ENCODE measurements around the gene RACGAP1.

The RACGAP1 gene

DNA sequence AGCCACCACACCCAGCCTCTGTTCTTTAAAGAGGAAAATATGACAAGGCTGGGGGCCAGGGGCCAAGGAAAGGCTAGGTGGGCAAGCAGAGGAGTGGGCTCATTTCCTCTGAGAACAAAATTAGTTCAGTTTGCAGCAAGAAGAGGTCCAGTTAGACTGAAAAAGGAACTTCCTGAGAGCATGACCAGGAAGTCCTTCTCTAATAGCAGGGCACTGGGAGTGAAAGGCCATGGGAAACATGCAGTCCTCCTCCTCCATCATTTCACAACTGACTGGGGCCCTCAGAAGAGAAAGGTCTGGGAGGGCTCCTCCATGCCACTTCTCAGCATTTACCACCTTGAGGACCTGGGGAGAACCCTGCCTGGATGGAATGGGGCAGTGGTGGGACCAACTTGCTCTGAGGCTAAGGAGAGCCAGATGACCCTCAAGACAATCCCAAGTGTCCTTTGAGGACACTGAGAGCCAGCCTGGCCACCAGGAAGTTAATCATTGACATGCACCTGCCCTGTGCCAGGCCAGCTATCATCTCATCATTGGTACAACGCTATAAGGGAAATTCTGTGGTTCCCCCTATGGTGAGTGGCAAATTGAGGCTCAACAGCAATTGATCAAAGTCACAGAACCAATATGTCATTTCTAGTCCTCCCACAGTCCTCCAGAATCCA lies 72.8 kb downstream of the RACGAP1 start:
- Mint-ChIP-seq H3K27me3 (peaks cover 90% of the 10 kb centered on the region), H3K9me3 (no peaks in the 10 kb centered on the region), H3K4me1 (ENCODE audit: low read depth) (peaks cover 46% of the 10 kb centered on the region), H3K36me3 (ENCODE audit: low read depth) (no peaks in the 10 kb centered on the region), H3K4me3 (no peak overlapping the region), H3K27ac (no peak overlapping the region)
- intact Hi-C loops (cut with micrococcal nuclease), result no loop called here

DNA sequence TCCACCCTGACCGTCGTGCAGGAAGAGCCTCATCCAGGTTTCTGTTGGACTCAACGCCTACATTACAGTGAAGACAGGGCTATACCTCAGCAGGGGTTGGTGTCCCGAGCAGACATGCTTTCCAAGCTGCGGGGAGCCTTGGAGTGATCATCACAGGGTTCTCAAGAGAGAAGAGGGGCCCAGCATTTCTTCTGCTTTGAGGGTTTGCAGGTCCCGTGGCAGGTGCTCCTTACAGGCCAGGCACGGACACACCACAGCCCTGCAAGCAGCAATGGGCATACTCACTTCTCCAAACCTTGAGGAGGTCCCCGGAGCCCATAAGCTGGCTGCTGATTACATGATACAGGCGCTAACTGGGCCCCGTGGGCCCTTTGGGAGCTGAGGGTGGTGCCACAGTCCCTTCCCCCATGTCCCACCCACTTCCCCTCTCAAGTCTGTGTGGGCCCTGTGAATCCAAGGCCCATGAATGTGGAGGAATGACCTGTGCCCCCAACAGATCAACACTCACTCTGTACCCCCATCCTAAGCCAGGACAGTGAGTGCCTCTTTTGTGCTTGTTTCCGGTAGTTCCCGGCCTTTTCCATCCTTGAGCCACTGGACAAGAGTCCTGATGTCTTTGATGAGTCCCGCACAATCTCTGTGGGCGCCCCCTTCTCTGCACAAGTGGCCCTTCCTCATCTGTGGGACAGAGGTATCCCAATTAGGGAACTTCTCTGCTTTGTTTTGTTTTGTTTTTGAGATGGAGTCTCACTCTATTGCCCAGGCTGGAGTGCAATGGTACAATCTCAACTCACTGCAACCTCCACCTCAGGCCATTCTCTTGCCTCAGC lies 73.7 kb downstream of the RACGAP1 start:
- H3K27me3 Mint-ChIP-seq, result peaks cover 86% of the 10 kb centered on the region

DNA sequence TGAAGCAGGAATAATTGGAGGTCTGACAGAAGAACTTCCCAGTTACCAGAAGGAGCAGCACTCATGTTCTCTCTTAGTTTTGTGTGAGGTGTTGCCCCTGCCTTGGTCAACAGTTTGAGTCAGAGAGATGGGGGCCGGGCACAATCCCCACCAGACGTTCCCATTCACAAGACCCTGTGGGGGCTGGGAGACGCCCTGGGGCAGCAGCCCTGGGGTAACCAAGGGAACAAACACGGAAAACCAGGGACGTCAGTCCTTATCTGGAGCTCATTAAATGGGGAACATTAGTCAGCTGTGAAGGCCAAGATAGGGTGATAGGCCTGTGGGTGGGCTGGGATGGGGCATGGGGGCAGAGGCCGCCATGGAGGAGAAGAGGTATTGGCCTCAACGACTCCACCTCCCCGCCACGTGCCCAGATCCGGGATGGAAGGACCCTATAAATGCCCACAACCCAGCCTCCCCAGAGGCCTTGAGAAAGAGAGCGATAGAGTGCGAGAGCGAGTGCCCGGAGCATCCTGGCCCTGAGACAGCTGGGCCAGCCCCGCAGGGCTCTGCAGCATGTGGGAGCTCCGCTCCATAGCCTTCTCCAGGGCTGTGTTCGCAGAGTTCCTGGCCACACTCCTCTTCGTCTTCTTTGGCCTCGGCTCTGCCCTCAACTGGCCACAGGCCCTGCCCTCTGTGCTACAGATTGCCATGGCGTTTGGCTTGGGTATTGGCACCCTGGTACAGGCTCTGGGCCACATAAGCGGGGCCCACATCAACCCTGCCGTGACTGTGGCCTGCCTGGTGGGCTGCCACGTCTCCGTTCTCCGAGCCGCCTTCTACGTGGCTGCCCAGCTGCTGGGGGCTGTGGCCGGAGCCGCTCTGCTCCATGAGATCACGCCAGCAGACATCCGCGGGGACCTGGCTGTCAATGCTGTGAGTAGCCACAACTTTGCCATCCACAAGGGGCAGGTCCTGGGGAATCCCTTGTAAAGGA lies 74.7 kb downstream of the RACGAP1 start, which contains the start of gene AQP2:
AQP2 (plus strand) TSS at position 465 of the 979 bp plus-strand sequence; CDS start at position 559, 94 bp downstream.
- no peaks in the 10 kb centered on the region for H3K9me3 Mint-ChIP-seq
- H3K27ac Mint-ChIP-seq, result peak within 1 kb of the TSS; percentile 22
- intact Hi-C loops (cut with micrococcal nuclease), result no loop called here
- H3K4me1 Mint-ChIP-seq (ENCODE audit: low read depth), result peaks cover 38% of the 10 kb centered on the region
- H3K27me3 Mint-ChIP-seq, result peaks cover 86% of the 10 kb centered on the region
- H3K4me3 Mint-ChIP-seq, result no peak within 1 kb of the TSS
- H3K36me3 Mint-ChIP-seq (ENCODE audit: low read depth), result no peaks in the 10 kb centered on the region

More for the DNA sequence above, 73.7 kb downstream of the RACGAP1 start:
- intact Hi-C loops (cut with micrococcal nuclease), result no loop called here
- Mint-ChIP-seq H3K4me3 (no peak overlapping the region), H3K9me3 (no peaks in the 10 kb centered on the region), H3K4me1 (ENCODE audit: low read depth) (peaks cover 45% of the 10 kb centered on the region), H3K27ac (no peak overlapping the region), H3K36me3 (ENCODE audit: low read depth) (no peaks in the 10 kb centered on the region)

DNA sequence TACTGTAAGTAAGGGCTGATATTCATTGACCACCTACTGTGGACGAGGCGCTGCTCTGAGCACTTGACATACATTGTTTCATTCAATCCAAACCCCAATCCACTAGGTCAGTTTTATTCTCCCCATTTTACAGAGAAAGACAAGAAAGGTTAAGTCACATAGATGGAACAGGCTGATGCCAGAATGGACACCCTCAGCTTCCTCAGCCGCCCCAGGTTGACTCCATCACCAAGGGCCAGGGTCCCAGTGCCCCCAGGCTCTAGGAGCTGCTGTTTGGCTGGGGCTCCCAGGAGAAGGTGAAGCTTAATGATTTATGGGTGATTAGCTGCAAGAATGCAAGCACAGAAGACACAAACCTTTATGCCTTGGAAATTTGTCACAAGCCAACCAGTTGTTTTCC lies 75.4 kb downstream of the RACGAP1 start:
- intact Hi-C loops (cut with micrococcal nuclease), result loop anchor here (5.0 kb wide), 1 partner anchor 83 kb away; no protein-coding TSS in a partner anchor
- H3K4me1 Mint-ChIP-seq (ENCODE audit: low read depth), result peaks cover 41% of the 10 kb centered on the region
- H3K27me3 Mint-ChIP-seq, result peaks cover 85% of the 10 kb centered on the region

DNA sequence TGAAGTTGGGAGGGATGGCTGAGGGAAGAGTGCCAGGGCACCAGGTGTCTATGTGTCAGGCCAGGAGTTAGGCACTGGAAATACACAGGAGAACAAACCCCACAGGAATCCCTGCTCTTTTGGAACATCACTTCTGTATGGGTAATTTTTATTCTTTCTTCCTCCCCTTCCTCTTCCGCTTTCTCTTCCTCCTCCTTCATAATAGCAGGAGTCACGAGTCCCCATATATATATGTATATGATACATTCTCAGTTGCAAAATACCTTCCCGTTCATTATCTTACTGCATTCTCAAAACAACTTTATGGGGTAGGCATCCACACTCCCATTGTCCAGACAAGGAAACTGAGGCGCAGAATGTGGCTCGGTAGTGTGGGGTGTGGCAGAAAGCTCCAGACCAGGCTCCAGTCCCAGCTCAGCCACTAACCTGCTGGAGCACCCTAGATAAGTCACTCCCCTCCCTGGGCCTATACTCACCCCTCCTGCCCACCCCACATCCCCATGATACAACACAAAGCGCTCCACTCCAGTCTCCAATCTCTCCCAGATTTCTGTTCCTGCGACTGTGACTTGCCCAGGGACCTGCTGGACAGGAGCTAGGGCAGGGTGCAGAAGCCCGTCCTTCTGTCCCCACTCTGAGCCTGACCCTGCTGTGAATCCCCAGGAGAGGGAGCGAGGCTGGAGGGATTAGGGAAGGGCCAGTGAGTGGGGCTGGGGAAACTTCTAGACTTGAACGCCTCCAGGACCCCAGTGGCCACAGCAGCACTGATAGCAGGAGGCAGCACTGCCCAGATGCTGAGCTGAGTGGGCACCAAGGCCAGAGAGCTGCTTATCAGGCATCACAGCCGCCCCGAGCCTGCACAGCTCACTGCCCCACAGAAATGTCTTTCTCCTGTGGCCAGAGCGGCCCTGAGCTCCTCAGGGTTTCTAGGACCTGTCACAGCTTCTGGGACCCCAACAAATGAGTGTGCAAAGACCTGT lies 76.1 kb downstream of the RACGAP1 start:
- intact Hi-C loops (cut with micrococcal nuclease), result loop anchor here (5.0 kb wide), 1 partner anchor 82 kb away; no protein-coding TSS in a partner anchor
- H3K9me3 Mint-ChIP-seq, result no peaks in the 10 kb centered on the region
- H3K36me3 Mint-ChIP-seq (ENCODE audit: low read depth), result no peaks in the 10 kb centered on the region
- peaks cover 81% of the 10 kb centered on the region for H3K27me3 Mint-ChIP-seq
- H3K27ac Mint-ChIP-seq, result peak overlapping the region; percentile 22
- H3K4me1 Mint-ChIP-seq (ENCODE audit: low read depth), result peaks cover 41% of the 10 kb centered on the region
- peak overlapping the region; percentile 4 for H3K4me3 Mint-ChIP-seq

More for the DNA sequence above, 75.4 kb downstream of the RACGAP1 start:
- H3K4me3 Mint-ChIP-seq, result no peak overlapping the region
- H3K36me3 Mint-ChIP-seq (ENCODE audit: low read depth), result no peaks in the 10 kb centered on the region
- H3K9me3 Mint-ChIP-seq, result no peaks in the 10 kb centered on the region
- H3K27ac Mint-ChIP-seq, result no peak overlapping the region

DNA sequence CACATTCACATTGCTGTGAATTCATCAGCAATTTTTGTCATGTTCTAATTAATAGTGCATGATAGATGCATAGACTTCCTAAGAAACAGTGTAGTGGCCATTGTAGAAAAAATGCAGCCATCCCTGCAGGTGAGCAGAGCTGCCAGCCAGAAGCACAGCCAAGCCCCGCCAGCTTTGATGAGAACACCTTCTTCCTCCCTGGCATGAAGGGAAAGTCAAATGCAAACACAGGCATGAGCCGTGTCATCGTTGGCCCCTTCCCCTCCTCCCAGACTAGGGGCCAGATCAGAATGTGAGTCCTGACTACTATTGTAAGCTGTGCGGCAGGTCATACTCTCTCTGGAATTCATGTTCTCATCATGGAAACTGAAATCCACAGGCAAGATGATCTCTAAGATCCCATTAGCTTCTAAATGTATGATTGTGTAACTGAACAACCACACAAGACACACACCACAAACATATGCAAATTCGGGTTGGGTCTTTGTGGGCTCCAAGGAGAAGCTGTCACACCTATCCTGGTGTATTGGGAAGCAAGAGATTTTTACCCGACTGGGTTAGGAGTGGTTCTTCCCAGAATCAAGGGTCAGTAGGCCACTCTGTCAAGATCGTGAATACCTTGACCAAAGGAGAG lies 77.6 kb downstream of the RACGAP1 start:
- H3K4me1 Mint-ChIP-seq (ENCODE audit: low read depth), result peaks cover 47% of the 10 kb centered on the region
- no peak overlapping the region for H3K4me3 Mint-ChIP-seq
- no peak overlapping the region for H3K27ac Mint-ChIP-seq
- no peaks in the 10 kb centered on the region for H3K36me3 Mint-ChIP-seq (ENCODE audit: low read depth)
- peaks cover 81% of the 10 kb centered on the region for H3K27me3 Mint-ChIP-seq
- H3K9me3 Mint-ChIP-seq, result no peaks in the 10 kb centered on the region
- intact Hi-C loops (cut with micrococcal nuclease), result loop anchor here (5.0 kb wide), 1 partner anchor 80 kb away; no protein-coding TSS in a partner anchor

DNA sequence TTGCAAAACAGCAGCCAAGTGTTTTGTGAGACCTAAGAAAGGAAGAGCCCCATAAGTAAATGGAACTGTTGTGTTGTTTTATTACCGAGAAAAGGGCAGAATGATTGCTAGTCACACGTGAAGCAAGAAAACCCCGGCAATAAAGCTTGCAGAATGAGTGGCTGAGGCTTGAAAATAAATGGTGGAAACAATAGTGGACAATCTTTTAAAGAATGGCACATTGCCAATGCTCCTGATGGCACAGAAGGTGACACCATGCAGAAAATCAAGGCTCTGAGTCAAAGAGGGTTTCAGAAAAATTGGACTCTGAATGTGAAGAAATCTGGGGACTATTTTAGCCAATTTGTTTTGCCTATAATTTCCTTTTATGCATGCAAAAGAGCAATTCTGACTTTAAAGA lies 78.8 kb downstream of the RACGAP1 start:
- peaks cover 41% of the 10 kb centered on the region for H3K4me1 Mint-ChIP-seq (ENCODE audit: low read depth)
- no peaks in the 10 kb centered on the region for H3K36me3 Mint-ChIP-seq (ENCODE audit: low read depth)
- H3K27ac Mint-ChIP-seq, result no peak overlapping the region
- peaks cover 75% of the 10 kb centered on the region for H3K27me3 Mint-ChIP-seq
- no peak overlapping the region for H3K4me3 Mint-ChIP-seq
- H3K9me3 Mint-ChIP-seq, result no peaks in the 10 kb centered on the region
- intact Hi-C loops (cut with micrococcal nuclease), result loop anchor here (5.0 kb wide), 1 partner anchor 79 kb away; no protein-coding TSS in a partner anchor

DNA sequence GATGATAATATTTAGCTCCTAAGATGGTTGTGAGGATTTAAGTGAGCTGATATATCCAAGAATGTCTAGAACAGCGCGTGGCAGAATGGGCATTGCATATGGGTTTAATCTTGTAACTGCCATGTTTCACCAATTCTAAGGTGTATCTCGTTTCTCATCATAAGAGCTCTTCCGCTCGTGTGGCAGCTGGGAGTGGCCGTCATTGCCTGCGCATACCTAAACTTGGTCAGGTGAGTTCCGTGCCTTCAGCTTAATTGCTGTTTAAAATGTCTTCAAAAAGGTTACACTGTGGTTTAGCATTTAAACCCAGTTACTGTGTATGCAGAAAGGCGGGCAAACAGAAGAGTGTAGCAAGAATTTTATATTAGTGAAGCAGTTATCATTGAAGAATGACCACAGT lies 79.2 kb downstream of the RACGAP1 start:
- Mint-ChIP-seq H3K27ac (no peak overlapping the region), H3K4me3 (no peak overlapping the region), H3K27me3 (peaks cover 73% of the 10 kb centered on the region), H3K4me1 (ENCODE audit: low read depth) (peaks cover 37% of the 10 kb centered on the region), H3K36me3 (ENCODE audit: low read depth) (no peaks in the 10 kb centered on the region), H3K9me3 (no peaks in the 10 kb centered on the region)
- intact Hi-C loops (cut with micrococcal nuclease), result loop anchor here (5.0 kb wide), 1 partner anchor 79 kb away; no protein-coding TSS in a partner anchor

DNA sequence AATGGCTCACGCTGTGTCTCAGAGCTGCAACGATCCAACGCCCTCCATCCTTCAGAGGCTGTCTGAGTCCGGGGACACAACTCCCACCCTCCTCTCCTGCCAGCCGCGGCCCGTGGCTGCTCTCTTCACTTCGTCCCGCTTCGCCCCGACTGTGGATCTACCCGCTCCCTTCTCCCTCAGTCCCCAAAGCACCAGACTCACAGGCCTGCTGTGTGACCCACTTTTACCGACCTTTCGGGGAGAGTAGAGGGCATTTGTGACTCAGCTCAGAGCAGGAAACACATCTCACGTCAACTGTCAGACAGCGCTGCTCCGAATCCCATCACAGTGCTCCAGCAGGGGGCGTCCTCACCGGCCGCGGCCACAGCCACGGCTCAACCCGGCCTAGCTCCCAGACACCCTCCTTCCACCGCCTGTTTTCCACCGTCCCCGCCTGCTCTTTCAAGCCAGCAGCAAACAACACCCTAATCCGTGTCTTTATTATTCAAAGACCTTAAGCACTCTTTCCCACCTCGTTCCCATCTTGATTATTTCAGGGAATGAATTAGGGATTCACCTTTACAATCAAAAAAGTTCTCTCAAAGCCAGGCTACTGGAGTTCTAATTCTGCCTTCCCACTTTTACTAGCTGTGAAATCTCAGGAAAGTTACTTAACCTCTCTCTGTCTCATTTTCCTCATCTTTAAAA lies 79.8 kb downstream of the RACGAP1 start:
- intact Hi-C loops (cut with micrococcal nuclease), result loop anchor here (5.0 kb wide), 1 partner anchor 78 kb away; no protein-coding TSS in a partner anchor
- Mint-ChIP-seq H3K27me3 (peaks cover 71% of the 10 kb centered on the region), H3K4me1 (ENCODE audit: low read depth) (peaks cover 34% of the 10 kb centered on the region), H3K27ac (peak overlapping the region; percentile 19), H3K4me3 (peak overlapping the region; percentile 62), H3K9me3 (no peaks in the 10 kb centered on the region), H3K36me3 (ENCODE audit: low read depth) (no peaks in the 10 kb centered on the region)

DNA sequence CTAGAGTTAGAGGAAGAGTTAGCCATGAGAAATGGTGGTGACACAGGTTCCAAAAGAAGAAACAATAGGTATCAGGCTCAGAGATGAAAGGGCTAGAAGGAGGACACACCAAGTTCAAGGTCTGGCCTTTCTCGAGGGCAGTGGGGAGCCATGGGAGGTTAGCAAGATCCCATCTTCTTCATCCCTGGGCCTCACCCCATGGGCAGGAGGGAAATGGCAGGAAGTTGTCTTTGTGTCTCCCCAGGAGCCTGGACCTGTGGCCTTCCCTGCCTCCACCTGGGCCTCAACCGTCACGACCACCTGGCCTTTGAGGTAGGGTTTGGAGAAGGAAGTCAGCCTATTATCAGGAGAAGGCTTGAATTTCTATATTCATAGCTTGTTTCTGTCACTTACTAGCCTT lies 80.6 kb downstream of the RACGAP1 start:
- H3K36me3 Mint-ChIP-seq (ENCODE audit: low read depth), result no peaks in the 10 kb centered on the region
- intact Hi-C loops (cut with micrococcal nuclease), result loop anchor here (5.0 kb wide), 1 partner anchor 77 kb away; no protein-coding TSS in a partner anchor
- peaks cover 34% of the 10 kb centered on the region for H3K4me1 Mint-ChIP-seq (ENCODE audit: low read depth)
- H3K27me3 Mint-ChIP-seq, result peaks cover 66% of the 10 kb centered on the region
- H3K9me3 Mint-ChIP-seq, result no peaks in the 10 kb centered on the region
- no peak overlapping the region for H3K4me3 Mint-ChIP-seq
- no peak overlapping the region for H3K27ac Mint-ChIP-seq

DNA sequence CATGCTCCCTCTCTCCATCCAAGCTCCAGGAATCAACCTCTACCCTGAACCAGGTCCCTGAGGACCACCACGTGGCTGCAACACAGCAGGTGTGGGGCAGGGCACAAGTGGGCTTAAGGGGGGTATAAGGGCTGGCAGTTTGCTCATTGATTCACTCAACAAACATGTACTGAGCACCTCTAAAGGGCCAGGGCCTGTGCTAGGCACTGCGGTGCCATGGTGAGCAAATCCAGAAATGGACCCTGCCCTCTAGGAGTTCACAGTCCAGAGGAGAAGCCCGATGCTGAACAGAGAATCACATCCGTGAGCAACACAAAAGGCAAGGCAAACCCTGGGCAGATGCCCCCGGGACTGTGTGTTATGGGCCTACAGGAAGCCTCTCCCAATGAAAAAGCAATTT lies 81.2 kb downstream of the RACGAP1 start:
- Mint-ChIP-seq H3K4me3 (no peak overlapping the region), H3K27ac (no peak overlapping the region), H3K9me3 (no peaks in the 10 kb centered on the region), H3K36me3 (ENCODE audit: low read depth) (no peaks in the 10 kb centered on the region), H3K27me3 (peaks cover 60% of the 10 kb centered on the region), H3K4me1 (ENCODE audit: low read depth) (peaks cover 27% of the 10 kb centered on the region)
- intact Hi-C loops (cut with micrococcal nuclease), result no loop called here

DNA sequence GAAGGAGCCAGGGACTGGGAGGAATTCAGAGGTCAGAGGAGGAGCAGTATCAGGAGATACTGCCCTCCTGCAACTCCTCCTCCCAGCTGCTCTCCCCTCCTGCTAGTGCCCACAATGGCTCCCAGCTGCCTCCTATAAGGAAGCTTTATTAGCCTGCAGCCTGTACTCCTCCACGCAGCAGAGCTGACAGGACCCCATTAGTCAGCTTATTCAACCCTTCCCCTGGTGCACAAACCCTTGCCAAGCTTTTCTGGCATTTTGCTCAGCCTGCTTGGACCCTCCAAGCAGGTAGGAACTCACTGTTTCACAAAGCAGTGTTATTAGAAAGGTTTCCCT lies 81.7 kb downstream of the RACGAP1 start:
- intact Hi-C loops (cut with micrococcal nuclease), result no loop called here
- Mint-ChIP-seq H3K27ac (no peak overlapping the region), H3K36me3 (ENCODE audit: low read depth) (no peaks in the 10 kb centered on the region), H3K9me3 (no peaks in the 10 kb centered on the region), H3K4me3 (no peak overlapping the region), H3K27me3 (peaks cover 57% of the 10 kb centered on the region), H3K4me1 (ENCODE audit: low read depth) (peaks cover 23% of the 10 kb centered on the region)
